ENCODE measurements around the gene BOK.

The BOK gene

GRCh38 chr2:241551599-241551997 is 6.9 kb upstream of the BOK start:
- POLR2A ChIA-PET: no interaction called here
- CTCF ChIA-PET: no interaction called here
- no peak for DNase-seq (ENCODE audit: extremely low spot score)
- TF ChIP-seq SP1 (IDR thresholded peaks at IDR 0.05) (no peak), FOXM1 (IDR thresholded peaks at IDR 0.05; ENCODE audit: borderline replicate concordance) (no peak), FOXK2 (IDR thresholded peaks at IDR 0.05) (no peak), FOXA1 (IDR thresholded peaks at IDR 0.05) (no peak), SUZ12 (IDR thresholded peaks at IDR 0.05) (no peak), LEF1 (IDR thresholded peaks at IDR 0.05; ENCODE audit: borderline replicate concordance) (no peak), TARDBP (IDR thresholded peaks at IDR 0.05) (no peak), PKNOX1 (IDR thresholded peaks at IDR 0.05) (no peak), NFRKB (IDR thresholded peaks at IDR 0.05) (no peak), ELF4 (IDR thresholded peaks at IDR 0.05) (no peak), ARNT (IDR thresholded peaks at IDR 0.05) (no peak), CTBP1 (IDR thresholded peaks at IDR 0.05; ENCODE audit: borderline replicate concordance) (no peak)

- TF ChIP-seq SUZ12 (IDR thresholded peaks at IDR 0.05): no peak
- CTCF ChIA-PET: no interaction called here
- POLR2A ChIA-PET: no interaction called here
- DNase-seq (ENCODE audit: extremely low spot score): no peak
These were observed 6.4 kb upstream of the BOK start for GRCh38 chr2:241551998-241552737.

- TF ChIP-seq TARDBP (IDR thresholded peaks at IDR 0.05) (no peak), HDGF (IDR thresholded peaks at IDR 0.05; ENCODE audit: borderline replicate concordance) (no peak), FOXM1 (IDR thresholded peaks at IDR 0.05; ENCODE audit: borderline replicate concordance) (no peak), BHLHE40 (IDR thresholded peaks at IDR 0.05; ENCODE audit: borderline replicate concordance) (no peak), SP1 (IDR thresholded peaks at IDR 0.05) (no peak), LEF1 (IDR thresholded peaks at IDR 0.05; ENCODE audit: borderline replicate concordance) (no peak), FOXK2 (IDR thresholded peaks at IDR 0.05) (no peak), ELF4 (IDR thresholded peaks at IDR 0.05) (no peak), NFRKB (IDR thresholded peaks at IDR 0.05) (no peak), L3MBTL2 (conservative IDR thresholded peaks at IDR 0.05) (no peak), PKNOX1 (IDR thresholded peaks at IDR 0.05) (no peak), CTBP1 (IDR thresholded peaks at IDR 0.05; ENCODE audit: borderline replicate concordance) (no peak), ARNT (IDR thresholded peaks at IDR 0.05) (no peak), SUZ12 (IDR thresholded peaks at IDR 0.05) (no peak), ZNF384 (IDR thresholded peaks at IDR 0.05) (no peak), FOXA1 (IDR thresholded peaks at IDR 0.05) (no peak)
- no peak for DNase-seq (ENCODE audit: extremely low spot score)
- ChIA-PET POLR2A (no interaction called here), CTCF (no interaction called here)
These were observed 5.1 kb upstream of the BOK start for GRCh38 chr2:241553512-241553830.

GRCh38 chr2:241553981-241554380 is 4.6 kb upstream of the BOK start:
- ChIA-PET POLR2A (no interaction called here), CTCF (no interaction called here)
- no peak for DNase-seq (ENCODE audit: extremely low spot score)
- no peak for TF ChIP-seq PKNOX1 (IDR thresholded peaks at IDR 0.05)
- TF ChIP-seq FOXK2 (IDR thresholded peaks at IDR 0.05): no peak
- TF ChIP-seq L3MBTL2 (conservative IDR thresholded peaks at IDR 0.05): no peak
- no peak for TF ChIP-seq NFRKB (IDR thresholded peaks at IDR 0.05)
- TF ChIP-seq LEF1 (IDR thresholded peaks at IDR 0.05; ENCODE audit: borderline replicate concordance): no peak
- no peak for TF ChIP-seq CTBP1 (IDR thresholded peaks at IDR 0.05; ENCODE audit: borderline replicate concordance)
- no peak for TF ChIP-seq HDGF (IDR thresholded peaks at IDR 0.05; ENCODE audit: borderline replicate concordance)
- TF ChIP-seq SP1 (IDR thresholded peaks at IDR 0.05): no peak
- no peak for TF ChIP-seq ZNF384 (IDR thresholded peaks at IDR 0.05)
- no peak for TF ChIP-seq SUZ12 (IDR thresholded peaks at IDR 0.05)
- no peak for TF ChIP-seq ARNT (IDR thresholded peaks at IDR 0.05)
- no peak for TF ChIP-seq BHLHE40 (IDR thresholded peaks at IDR 0.05; ENCODE audit: borderline replicate concordance)
- no peak for TF ChIP-seq FOXM1 (IDR thresholded peaks at IDR 0.05; ENCODE audit: borderline replicate concordance)
- no peak for TF ChIP-seq ELF4 (IDR thresholded peaks at IDR 0.05)
- TF ChIP-seq FOXA1 (IDR thresholded peaks at IDR 0.05): no peak
- no peak for TF ChIP-seq TARDBP (IDR thresholded peaks at IDR 0.05)

GRCh38 chr2:241554610-241555322 is 3.8 kb upstream of the BOK start:
- DNase-seq (ENCODE audit: extremely low spot score): no peak
- CTCF ChIA-PET: no interaction called here
- POLR2A ChIA-PET: no interaction called here
- no peak for TF ChIP-seq FOXA1 (IDR thresholded peaks at IDR 0.05)
- TF ChIP-seq NFRKB (IDR thresholded peaks at IDR 0.05): no peak
- TF ChIP-seq ARNT (IDR thresholded peaks at IDR 0.05): no peak
- TF ChIP-seq ZNF384 (IDR thresholded peaks at IDR 0.05): no peak
- TF ChIP-seq HDGF (IDR thresholded peaks at IDR 0.05; ENCODE audit: borderline replicate concordance): no peak
- TF ChIP-seq CTBP1 (IDR thresholded peaks at IDR 0.05; ENCODE audit: borderline replicate concordance): no peak
- no peak for TF ChIP-seq LEF1 (IDR thresholded peaks at IDR 0.05; ENCODE audit: borderline replicate concordance)
- no peak for TF ChIP-seq FOXM1 (IDR thresholded peaks at IDR 0.05; ENCODE audit: borderline replicate concordance)

- no peak for DNase-seq (ENCODE audit: extremely low spot score)
- TF ChIP-seq ZNF384 (IDR thresholded peaks at IDR 0.05): no peak
- TF ChIP-seq SUZ12 (IDR thresholded peaks at IDR 0.05): no peak
- no peak for TF ChIP-seq TARDBP (IDR thresholded peaks at IDR 0.05)
- TF ChIP-seq ARNT (IDR thresholded peaks at IDR 0.05): no peak
- TF ChIP-seq HDGF (IDR thresholded peaks at IDR 0.05; ENCODE audit: borderline replicate concordance): no peak
- TF ChIP-seq L3MBTL2 (conservative IDR thresholded peaks at IDR 0.05): no peak
- no peak for TF ChIP-seq CTBP1 (IDR thresholded peaks at IDR 0.05; ENCODE audit: borderline replicate concordance)
- TF ChIP-seq ELF4 (IDR thresholded peaks at IDR 0.05): no peak
- no peak for TF ChIP-seq FOXA1 (IDR thresholded peaks at IDR 0.05)
- no peak for TF ChIP-seq SP1 (IDR thresholded peaks at IDR 0.05)
- no peak for TF ChIP-seq NFRKB (IDR thresholded peaks at IDR 0.05)
- TF ChIP-seq PKNOX1 (IDR thresholded peaks at IDR 0.05): no peak
- no peak for TF ChIP-seq FOXK2 (IDR thresholded peaks at IDR 0.05)
- POLR2A ChIA-PET: no interaction called here
- CTCF ChIA-PET: no interaction called here
These were observed 2.8 kb upstream of the BOK start for GRCh38 chr2:241555711-241556110.

All from HEK293T (cell line).